ENCODE results near the gene C5orf34.
"Not testable (repeated sequence)": the region's sequence is repeated elsewhere in the genome, so short reads cannot be mapped to it uniquely, and the experiment has no call there.

Gene C5orf34

GRCh38 chr5:43514816-43515677 lies at the start of gene C5orf34:
C5orf34 (minus strand) TSS chr5:43515148; CDS start chr5:43509339, 5,809 bp downstream.
- DNase-seq, result peak; percentile 96

- no peak for DNase-seq
Measured at GRCh38 chr5:43564289-43564850, 49.4 kb upstream of the C5orf34 start.

- DNase-seq, result no peak
Measured at GRCh38 chr5:43563321-43563720, 48.4 kb upstream of the C5orf34 start.

GRCh38 chr5:43561356-43561755 lies 46.4 kb upstream of the C5orf34 start:
- DNase-seq, result no peak

GRCh38 chr5:43560128-43560527 lies 45.2 kb upstream of the C5orf34 start:
- DNase-seq, result no peak

GRCh38 chr5:43556857-43557542 lies 42.1 kb upstream of the C5orf34 start, which contains the start of gene PAIP1:
PAIP1 (minus strand) TSS chr5:43557077; CDS start chr5:43556846, 231 bp downstream.
- DNase-seq, result peak; percentile 67

GRCh38 chr5:43556607-43556856 lies 41.6 kb upstream of the C5orf34 start:
- DNase-seq, result not testable (repeated sequence)

- DNase-seq, result no peak
Measured at GRCh38 chr5:43555895-43556606, 41.1 kb upstream of the C5orf34 start.

GRCh38 chr5:43554497-43554896 lies 39.5 kb upstream of the C5orf34 start:
- no peak for DNase-seq

GRCh38 chr5:43553381-43553780 lies 38.4 kb upstream of the C5orf34 start:
- no peak for DNase-seq

- no peak for DNase-seq
Measured at GRCh38 chr5:43551731-43552130, 36.8 kb upstream of the C5orf34 start.

GRCh38 chr5:43549272-43549671 lies 34.3 kb upstream of the C5orf34 start:
- DNase-seq, result not testable (repeated sequence)

GRCh38 chr5:43548358-43548757 lies 33.4 kb upstream of the C5orf34 start:
- DNase-seq, result no peak

GRCh38 chr5:43547532-43547931 lies 32.6 kb upstream of the C5orf34 start:
- no peak for DNase-seq

- no peak for DNase-seq
Measured at GRCh38 chr5:43543434-43543833, 28.5 kb upstream of the C5orf34 start.

GRCh38 chr5:43540746-43541145 lies 25.8 kb upstream of the C5orf34 start:
- DNase-seq, result no peak

- DNase-seq, result no peak
Measured at GRCh38 chr5:43536972-43537371, 22.0 kb upstream of the C5orf34 start.

- DNase-seq, result no peak
Measured at GRCh38 chr5:43533646-43534045, 18.7 kb upstream of the C5orf34 start.

- DNase-seq, result no peak
Measured at GRCh38 chr5:43530648-43531047, 15.7 kb upstream of the C5orf34 start.

- no peak for DNase-seq
Measured at GRCh38 chr5:43523662-43524072, 8.7 kb upstream of the C5orf34 start.

GRCh38 chr5:43520615-43521014 lies 5.7 kb upstream of the C5orf34 start:
- DNase-seq, result no peak

- no peak for DNase-seq
Measured at GRCh38 chr5:43515678-43516048, 715 bp upstream of the C5orf34 start.

GRCh38 chr5:43514471-43514815 lies 505 bp downstream of the C5orf34 start:
- DNase-seq, result peak; percentile 57

- DNase-seq, result no peak
Measured at GRCh38 chr5:43514025-43514424, 923 bp downstream of the C5orf34 start.

All from amniotic stem cell (primary cell).